ENCODE data around the gene MUSK. TPM values are rescaled to one million over a fixed set of nuclear protein-coding genes. Genes with fewer than 3 reads are reported as not detected.

MUSK gene
- total and polyA plus RNA-seq, 3 donors from 2014 or later, result 2.8 to 11.6 (median 6.9) TPM

- no peaks in the 10 kb centered on the region for H3K9me3 ChIP-seq
- no peaks in the 10 kb centered on the region for H3K27me3 ChIP-seq
- intact Hi-C loops (cut with DNase I; ENCODE audit: low total_unique reads), result no loop called here
- H3K27ac ChIP-seq, result no peak overlapping the region
- H3K4me3 ChIP-seq, result no peak overlapping the region
- WGBS, 2 donors, result 88 to 91% methylated on average over 3 of the region's 3 CpGs
- DNase-seq, result no peak
- no peaks in the 10 kb centered on the region for H3K4me1 ChIP-seq
- no peaks in the 10 kb centered on the region for H3K36me3 ChIP-seq (ENCODE audit: low read depth, missing control alignments)
- TF ChIP-seq CTCF (IDR thresholded peaks at IDR 0.05), result no peak
- TF ChIP-seq POLR2A (IDR thresholded peaks at IDR 0.05), result no peak
Measured at GRCh38 chr9:110809038-110809595, 140.5 kb downstream of the MUSK start.

GRCh38 chr9:110810262-110810976 lies 141.8 kb downstream of the MUSK start:
- no peaks in the 10 kb centered on the region for H3K4me1 ChIP-seq
- H3K4me3 ChIP-seq, result no peak overlapping the region
- WGBS, 2 donors, result 94 to 100% methylated on average over 1 of the region's 1 CpG
- intact Hi-C loops (cut with DNase I; ENCODE audit: low total_unique reads), result no loop called here
- no peaks in the 10 kb centered on the region for H3K27me3 ChIP-seq
- no peaks in the 10 kb centered on the region for H3K36me3 ChIP-seq (ENCODE audit: low read depth, missing control alignments)
- no peak for TF ChIP-seq POLR2A (IDR thresholded peaks at IDR 0.05)
- no peak for TF ChIP-seq CTCF (IDR thresholded peaks at IDR 0.05)
- no peaks in the 10 kb centered on the region for H3K9me3 ChIP-seq
- no peak overlapping the region for H3K27ac ChIP-seq
- no peak for DNase-seq

- TF ChIP-seq POLR2A (IDR thresholded peaks at IDR 0.05) (no peak), CTCF (IDR thresholded peaks at IDR 0.05) (no peak)
- 73 to 88% methylated on average over 3 of the region's 3 CpGs for WGBS, 2 donors
- no peaks in the 10 kb centered on the region for H3K27me3 ChIP-seq
- no peak for DNase-seq
- H3K9me3 ChIP-seq, result no peaks in the 10 kb centered on the region
- no peak overlapping the region for H3K27ac ChIP-seq
- H3K4me1 ChIP-seq, result no peaks in the 10 kb centered on the region
- no peak overlapping the region for H3K4me3 ChIP-seq
- intact Hi-C loops (cut with DNase I; ENCODE audit: low total_unique reads), result no loop called here
- no peaks in the 10 kb centered on the region for H3K36me3 ChIP-seq (ENCODE audit: low read depth, missing control alignments)
Measured at GRCh38 chr9:110812886-110813285, 144.3 kb downstream of the MUSK start.

- intact Hi-C loops (cut with DNase I; ENCODE audit: low total_unique reads), result no loop called here
- no peaks in the 10 kb centered on the region for H3K36me3 ChIP-seq (ENCODE audit: low read depth, missing control alignments)
- no peak overlapping the region for H3K4me3 ChIP-seq
- no peak for TF ChIP-seq CTCF (IDR thresholded peaks at IDR 0.05)
- no peak for TF ChIP-seq POLR2A (IDR thresholded peaks at IDR 0.05)
- no peaks in the 10 kb centered on the region for H3K4me1 ChIP-seq
- no peaks in the 10 kb centered on the region for H3K27me3 ChIP-seq
- no peak overlapping the region for H3K27ac ChIP-seq
- H3K9me3 ChIP-seq, result no peaks in the 10 kb centered on the region
- 68 to 85% methylated on average over 2 of the region's 2 CpGs for WGBS, 2 donors
- no peak for DNase-seq
Measured at GRCh38 chr9:110814159-110814558, 145.6 kb downstream of the MUSK start.

GRCh38 chr9:110815361-110815760 lies 146.8 kb downstream of the MUSK start:
- no peak for DNase-seq
- no peaks in the 10 kb centered on the region for H3K9me3 ChIP-seq
- no peak for TF ChIP-seq POLR2A (IDR thresholded peaks at IDR 0.05)
- no peak for TF ChIP-seq CTCF (IDR thresholded peaks at IDR 0.05)
- WGBS, 2 donors, result 29 to 47% methylated on average over 1 of the region's 1 CpG
- no peaks in the 10 kb centered on the region for H3K27me3 ChIP-seq
- H3K4me3 ChIP-seq, result no peak overlapping the region
- no peak overlapping the region for H3K27ac ChIP-seq
- no peaks in the 10 kb centered on the region for H3K36me3 ChIP-seq (ENCODE audit: low read depth, missing control alignments)
- intact Hi-C loops (cut with DNase I; ENCODE audit: low total_unique reads), result no loop called here
- no peaks in the 10 kb centered on the region for H3K4me1 ChIP-seq

All from testis (tissue), 3 donors.